RWPE2 (cell line): Measurements from ENCODE around the gene IMP4.

Experiments used
- ATAC-seq: fragments of 200-7000 bp; cut with Tn5 transposase; 3 replicates; pipeline ENCODE4 v1.9.1; 2021; ENCODE audit warnings: low read depth
- DNase-seq: peaks from one replicate; pipeline ENCODE4 v3.0.0-alpha.2; 2020; ENCODE audit warnings: low spot score
- H3K27ac ChIP-seq: fragments of 450-650 bp; 2 replicates; pipeline ENCODE4 v1.5.1; 2017; ENCODE audit warnings: mild to moderate bottlenecking; ENCODE audit not compliant: poor library complexity, severe bottlenecking
- H3K27me3 ChIP-seq: fragments of 250-450 bp; sonication (Bioruptor Pico); 2 replicates; pipeline ENCODE4 v1.5.1; 2021; ENCODE audit warnings: mild to moderate bottlenecking, moderate library complexity; ENCODE audit not compliant: insufficient read depth, poor library complexity, severe bottlenecking
- H3K36me3 ChIP-seq: fragments of 250-450 bp; sonication (Bioruptor Pico); 2 replicates; pipeline ENCODE4 v1.5.1; 2020; ENCODE audit warnings: low read depth, mild to moderate bottlenecking, moderate library complexity
- H3K4me1 ChIP-seq: fragments of 250-450 bp; sonication (Bioruptor Pico); 2 replicates; pipeline ENCODE4 v1.5.1; 2021; ENCODE audit warnings: mild to moderate bottlenecking, moderate library complexity; ENCODE audit not compliant: insufficient read depth, poor library complexity, severe bottlenecking
- H3K4me3 ChIP-seq: fragments of 250-450 bp; sonication (Bioruptor Pico); 2 replicates; pipeline ENCODE4 v1.5.1; 2021; ENCODE audit warnings: mild to moderate bottlenecking, moderate library complexity; ENCODE audit not compliant: severe bottlenecking
- H3K9me3 ChIP-seq: fragments of 250-450 bp; sonication (Bioruptor Pico); 2 replicates; pipeline ENCODE4 v1.5.1; 2021; ENCODE audit warnings: mild to moderate bottlenecking, moderate library complexity; ENCODE audit not compliant: severe bottlenecking
- CTCF ChIP-seq: fragments of 450-650 bp; IDR thresholded peaks from one replicate; pipeline ENCODE4 v1.5.1; 2017; ENCODE audit warnings: mild to moderate bottlenecking, moderate library complexity; ENCODE audit not compliant: poor library complexity, severe bottlenecking

Gene IMP4

GRCh38 chr2:130387071-130387400, 44.3 kb downstream of the IMP4 start:
- Histone ChIP-seq H3K27me3 (no peaks in the 10 kb centered on the region), H3K27ac (no peak overlapping the region), H3K4me3 (no peak overlapping the region), H3K9me3 (no peaks in the 10 kb centered on the region), H3K4me1 (no peaks in the 10 kb centered on the region), H3K36me3 (no peaks in the 10 kb centered on the region)
- no peak for TF ChIP-seq CTCF
- ATAC-seq (no peak), DNase-seq (no peak)

GRCh38 chr2:130387804-130388203, 45.1 kb downstream of the IMP4 start:
- no peak for ATAC-seq
- no peak for DNase-seq
- no peak overlapping the region for H3K27ac ChIP-seq
- no peaks in the 10 kb centered on the region for H3K9me3 ChIP-seq
- H3K27me3 ChIP-seq: no peaks in the 10 kb centered on the region
- H3K36me3 ChIP-seq: no peaks in the 10 kb centered on the region
- H3K4me1 ChIP-seq: no peaks in the 10 kb centered on the region
- H3K4me3 ChIP-seq: no peak overlapping the region
- no peak for TF ChIP-seq CTCF

GRCh38 chr2:130388221-130388907, 45.7 kb downstream of the IMP4 start:
- no peak for TF ChIP-seq CTCF
- H3K4me1 ChIP-seq: no peaks in the 10 kb centered on the region
- ATAC-seq (no peak), DNase-seq (no peak)
- H3K9me3 ChIP-seq: no peaks in the 10 kb centered on the region
- H3K36me3 ChIP-seq: no peaks in the 10 kb centered on the region
- no peak overlapping the region for H3K27ac ChIP-seq
- no peaks in the 10 kb centered on the region for H3K27me3 ChIP-seq
- no peak overlapping the region for H3K4me3 ChIP-seq

GRCh38 chr2:130389358-130389757, 46.7 kb downstream of the IMP4 start:
- no peaks in the 10 kb centered on the region for H3K27me3 ChIP-seq
- DNase-seq: no peak
- no peaks in the 10 kb centered on the region for H3K4me1 ChIP-seq

More at GRCh38 chr2:130389358-130389757, 46.7 kb downstream of the IMP4 start:
- Histone ChIP-seq H3K4me3 (no peak overlapping the region), H3K27ac (no peak overlapping the region), H3K9me3 (no peaks in the 10 kb centered on the region), H3K36me3 (no peaks in the 10 kb centered on the region)
- TF ChIP-seq CTCF: no peak
- no peak for ATAC-seq
